ENCODE measurements around the gene GPR137B.
"Not testable (repeated sequence)": the region's sequence is repeated elsewhere in the genome, so short reads cannot be mapped to it uniquely, and the experiment has no call there.

GPR137B gene

GRCh38 chr1:236155841-236156503, 13.6 kb downstream of the GPR137B start:
- 96% methylated on average over 15 of the region's 15 CpGs for WGBS
- no peak overlapping the region for H3K4me3 ChIP-seq (ENCODE audit: low read length)
- peaks cover 2% of the 10 kb centered on the region for H3K9me3 ChIP-seq (ENCODE audit: insufficient read depth, low read depth, low read length)
- H3K27me3 ChIP-seq (ENCODE audit: insufficient read depth, low read length) = no peaks in the 10 kb centered on the region
- H3K27ac ChIP-seq (ENCODE audit: low read depth, low read length) = no peak overlapping the region
- H3K9ac ChIP-seq (ENCODE audit: low read depth, low read length) = no peak overlapping the region
- no peaks in the 10 kb centered on the region for H3K36me3 ChIP-seq (ENCODE audit: insufficient read depth, low read length)
- H3K4me1 ChIP-seq (ENCODE audit: insufficient read depth, low read length) = no peaks in the 10 kb centered on the region

GRCh38 chr1:236156512-236157208, 14.3 kb downstream of the GPR137B start:
- Histone ChIP-seq H3K36me3 (ENCODE audit: insufficient read depth, low read length) (no peaks in the 10 kb centered on the region), H3K4me3 (ENCODE audit: low read length) (no peak overlapping the region), H3K9me3 (ENCODE audit: insufficient read depth, low read depth, low read length) (peaks cover 9% of the 10 kb centered on the region), H3K27me3 (ENCODE audit: insufficient read depth, low read length) (no peaks in the 10 kb centered on the region), H3K27ac (ENCODE audit: low read depth, low read length) (no peak overlapping the region), H3K9ac (ENCODE audit: low read depth, low read length) (no peak overlapping the region), H3K4me1 (ENCODE audit: insufficient read depth, low read length) (no peaks in the 10 kb centered on the region)
- 93% methylated on average over 18 of the region's 18 CpGs for WGBS

GRCh38 chr1:236158072-236158471, 15.7 kb downstream of the GPR137B start:
- H3K4me1 ChIP-seq (ENCODE audit: insufficient read depth, low read length); H3K4me3 ChIP-seq (ENCODE audit: low read length): not testable (repeated sequence)

GRCh38 chr1:236158719-236159118, 16.4 kb downstream of the GPR137B start:
- Histone ChIP-seq H3K9ac (ENCODE audit: low read depth, low read length) (no peak overlapping the region), H3K4me3 (ENCODE audit: low read length) (no peak overlapping the region), H3K27me3 (ENCODE audit: insufficient read depth, low read length) (no peaks in the 10 kb centered on the region), H3K4me1 (ENCODE audit: insufficient read depth, low read length) (no peaks in the 10 kb centered on the region), H3K9me3 (ENCODE audit: insufficient read depth, low read depth, low read length) (peaks cover 16% of the 10 kb centered on the region), H3K36me3 (ENCODE audit: insufficient read depth, low read length) (no peaks in the 10 kb centered on the region), H3K27ac (ENCODE audit: low read depth, low read length) (no peak overlapping the region)
- 95% methylated on average over 2 of the region's 2 CpGs for WGBS

More at GRCh38 chr1:236158072-236158471, 15.7 kb downstream of the GPR137B start:
- H3K9ac ChIP-seq (ENCODE audit: low read depth, low read length); H3K27me3 ChIP-seq (ENCODE audit: insufficient read depth, low read length); H3K27ac ChIP-seq (ENCODE audit: low read depth, low read length); H3K36me3 ChIP-seq (ENCODE audit: insufficient read depth, low read length): not testable (repeated sequence)
- 95% methylated on average over 8 of the region's 9 CpGs for WGBS
- H3K9me3 ChIP-seq (ENCODE audit: insufficient read depth, low read depth, low read length) = peaks cover 16% of the 10 kb centered on the region

GRCh38 chr1:236159704-236160539, 17.6 kb downstream of the GPR137B start:
- WGBS = 95% methylated on average over 17 of the region's 19 CpGs
- H3K27ac ChIP-seq (ENCODE audit: low read depth, low read length) = no peak overlapping the region
- H3K9ac ChIP-seq (ENCODE audit: low read depth, low read length) = no peak overlapping the region
- H3K9me3 ChIP-seq (ENCODE audit: insufficient read depth, low read depth, low read length) = peaks cover 16% of the 10 kb centered on the region
- no peaks in the 10 kb centered on the region for H3K36me3 ChIP-seq (ENCODE audit: insufficient read depth, low read length)
- H3K4me3 ChIP-seq (ENCODE audit: low read length) = no peak overlapping the region
- H3K4me1 ChIP-seq (ENCODE audit: insufficient read depth, low read length) = no peaks in the 10 kb centered on the region
- H3K27me3 ChIP-seq (ENCODE audit: insufficient read depth, low read length) = no peaks in the 10 kb centered on the region

- Histone ChIP-seq H3K27me3 (ENCODE audit: insufficient read depth, low read length) (no peaks in the 10 kb centered on the region), H3K36me3 (ENCODE audit: insufficient read depth, low read length) (no peaks in the 10 kb centered on the region), H3K9ac (ENCODE audit: low read depth, low read length) (no peak overlapping the region), H3K4me3 (ENCODE audit: low read length) (no peak overlapping the region), H3K4me1 (ENCODE audit: insufficient read depth, low read length) (no peaks in the 10 kb centered on the region), H3K27ac (ENCODE audit: low read depth, low read length) (no peak overlapping the region), H3K9me3 (ENCODE audit: insufficient read depth, low read depth, low read length) (peaks cover 16% of the 10 kb centered on the region)
- whole genome bisulfite sequencing = 95% methylated on average over 10 of the region's 10 CpGs
These were observed 18.3 kb downstream of the GPR137B start for GRCh38 chr1:236160540-236161127.

- H3K4me1 ChIP-seq (ENCODE audit: insufficient read depth, low read length) = no peaks in the 10 kb centered on the region
- H3K27ac ChIP-seq (ENCODE audit: low read depth, low read length) = no peak overlapping the region
- no peaks in the 10 kb centered on the region for H3K27me3 ChIP-seq (ENCODE audit: insufficient read depth, low read length)
- WGBS = 92% methylated on average over 9 of the region's 9 CpGs
- no peaks in the 10 kb centered on the region for H3K36me3 ChIP-seq (ENCODE audit: insufficient read depth, low read length)
- H3K9me3 ChIP-seq (ENCODE audit: insufficient read depth, low read depth, low read length) = peaks cover 16% of the 10 kb centered on the region
- no peak overlapping the region for H3K4me3 ChIP-seq (ENCODE audit: low read length)
- H3K9ac ChIP-seq (ENCODE audit: low read depth, low read length) = no peak overlapping the region
These were observed 18.9 kb downstream of the GPR137B start for GRCh38 chr1:236161230-236161629.

- WGBS = 88% methylated on average over 3 of the region's 3 CpGs
- H3K9ac ChIP-seq (ENCODE audit: low read depth, low read length); H3K36me3 ChIP-seq (ENCODE audit: insufficient read depth, low read length); H3K4me3 ChIP-seq (ENCODE audit: low read length); H3K27ac ChIP-seq (ENCODE audit: low read depth, low read length); H3K27me3 ChIP-seq (ENCODE audit: insufficient read depth, low read length); H3K4me1 ChIP-seq (ENCODE audit: insufficient read depth, low read length): not testable (repeated sequence)
- H3K9me3 ChIP-seq (ENCODE audit: insufficient read depth, low read depth, low read length) = peaks cover 16% of the 10 kb centered on the region
These were observed 19.4 kb downstream of the GPR137B start for GRCh38 chr1:236161755-236162154.

GRCh38 chr1:236163463-236164153, 21.3 kb downstream of the GPR137B start:
- Histone ChIP-seq H3K4me1 (ENCODE audit: insufficient read depth, low read length) (no peaks in the 10 kb centered on the region), H3K9me3 (ENCODE audit: insufficient read depth, low read depth, low read length) (peaks cover 16% of the 10 kb centered on the region), H3K4me3 (ENCODE audit: low read length) (no peak overlapping the region), H3K27me3 (ENCODE audit: insufficient read depth, low read length) (no peaks in the 10 kb centered on the region), H3K36me3 (ENCODE audit: insufficient read depth, low read length) (no peaks in the 10 kb centered on the region), H3K27ac (ENCODE audit: low read depth, low read length) (no peak overlapping the region), H3K9ac (ENCODE audit: low read depth, low read length) (no peak overlapping the region)
- 87% methylated on average over 6 of the region's 6 CpGs for WGBS

GRCh38 chr1:236164273-236164672, 21.9 kb downstream of the GPR137B start:
- 95% methylated on average over 7 of the region's 7 CpGs for whole genome bisulfite sequencing
- Histone ChIP-seq H3K9ac (ENCODE audit: low read depth, low read length) (no peak overlapping the region), H3K27ac (ENCODE audit: low read depth, low read length) (no peak overlapping the region), H3K4me3 (ENCODE audit: low read length) (no peak overlapping the region), H3K4me1 (ENCODE audit: insufficient read depth, low read length) (no peaks in the 10 kb centered on the region), H3K9me3 (ENCODE audit: insufficient read depth, low read depth, low read length) (peaks cover 16% of the 10 kb centered on the region), H3K36me3 (ENCODE audit: insufficient read depth, low read length) (no peaks in the 10 kb centered on the region), H3K27me3 (ENCODE audit: insufficient read depth, low read length) (no peaks in the 10 kb centered on the region)
